Measurements from ENCODE around the gene CIPC.

DNA sequence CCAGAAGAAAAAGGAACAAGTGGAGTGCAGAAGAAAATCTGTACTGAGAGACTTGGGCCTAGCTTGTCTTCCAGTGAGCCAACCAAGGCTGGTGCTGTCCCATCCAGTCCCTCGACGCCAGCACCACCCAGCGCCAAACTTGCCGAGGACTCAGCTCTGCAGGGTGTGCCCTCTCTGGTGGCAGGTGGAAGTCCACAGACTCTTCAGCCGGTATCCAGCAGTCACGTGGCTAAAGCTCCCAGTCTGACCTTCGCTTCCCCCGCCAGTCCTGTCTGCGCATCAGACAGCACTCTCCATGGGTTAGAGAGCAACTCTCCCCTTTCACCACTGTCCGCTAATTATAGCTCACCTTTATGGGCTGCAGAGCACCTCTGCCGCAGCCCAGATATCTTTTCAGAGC is 15.6 kb downstream of the CIPC start:
- TF ChIP-seq, protein P1, sequence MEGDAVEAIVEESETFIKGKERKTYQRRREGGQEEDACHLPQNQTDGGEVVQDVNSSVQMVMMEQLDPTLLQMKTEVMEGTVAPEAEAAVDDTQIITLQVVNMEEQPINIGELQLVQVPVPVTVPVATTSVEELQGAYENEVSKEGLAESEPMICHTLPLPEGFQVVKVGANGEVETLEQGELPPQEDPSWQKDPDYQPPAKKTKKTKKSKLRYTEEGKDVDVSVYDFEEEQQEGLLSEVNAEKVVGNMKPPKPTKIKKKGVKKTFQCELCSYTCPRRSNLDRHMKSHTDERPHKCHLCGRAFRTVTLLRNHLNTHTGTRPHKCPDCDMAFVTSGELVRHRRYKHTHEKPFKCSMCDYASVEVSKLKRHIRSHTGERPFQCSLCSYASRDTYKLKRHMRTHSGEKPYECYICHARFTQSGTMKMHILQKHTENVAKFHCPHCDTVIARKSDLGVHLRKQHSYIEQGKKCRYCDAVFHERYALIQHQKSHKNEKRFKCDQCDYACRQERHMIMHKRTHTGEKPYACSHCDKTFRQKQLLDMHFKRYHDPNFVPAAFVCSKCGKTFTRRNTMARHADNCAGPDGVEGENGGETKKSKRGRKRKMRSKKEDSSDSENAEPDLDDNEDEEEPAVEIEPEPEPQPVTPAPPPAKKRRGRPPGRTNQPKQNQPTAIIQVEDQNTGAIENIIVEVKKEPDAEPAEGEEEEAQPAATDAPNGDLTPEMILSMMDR (IDR thresholded peaks at IDR 0.05) = no peak
- TF ChIP-seq ZFX (IDR thresholded peaks at IDR 0.05; ENCODE audit: borderline replicate concordance) = no peak
